GM20000 (cell line): ENCODE measurements around the gene SMIM24.

ENCODE experiments used
- DNase-seq: peaks from one replicate; pipeline ENCODE4 v3.0.0; 2012; ENCODE audit warnings: low spot score
- TF ChIP-seq, protein P1 (sequence below): IDR thresholded peaks from 2 replicates; pipeline ENCODE4 v1.5.1; 2012; ENCODE audit warnings: mild to moderate bottlenecking, control low read depth; ENCODE audit errors: extremely low read depth, missing control alignments

SMIM24 gene

DNA sequence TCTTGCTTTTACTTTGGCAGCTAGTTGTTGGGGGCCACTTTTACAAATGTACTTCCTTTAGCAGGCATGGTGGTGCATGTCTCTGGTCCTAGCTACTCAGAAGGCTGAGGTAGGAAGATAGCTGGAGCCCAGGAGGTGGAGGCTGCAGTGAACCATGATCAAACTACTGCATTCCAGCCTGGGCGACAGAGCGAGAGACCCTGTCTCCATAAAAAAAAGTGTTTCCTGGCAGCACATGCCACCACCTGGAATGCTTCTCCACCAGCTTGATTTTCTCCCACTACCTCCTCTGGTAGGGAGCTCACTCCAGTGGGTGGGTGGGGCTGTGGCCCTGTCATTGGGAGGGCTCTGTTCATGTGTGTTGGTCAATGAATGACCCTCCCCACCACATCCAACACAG lies 38.3 kb upstream of the SMIM24 start:
- TF ChIP-seq, protein P1, sequence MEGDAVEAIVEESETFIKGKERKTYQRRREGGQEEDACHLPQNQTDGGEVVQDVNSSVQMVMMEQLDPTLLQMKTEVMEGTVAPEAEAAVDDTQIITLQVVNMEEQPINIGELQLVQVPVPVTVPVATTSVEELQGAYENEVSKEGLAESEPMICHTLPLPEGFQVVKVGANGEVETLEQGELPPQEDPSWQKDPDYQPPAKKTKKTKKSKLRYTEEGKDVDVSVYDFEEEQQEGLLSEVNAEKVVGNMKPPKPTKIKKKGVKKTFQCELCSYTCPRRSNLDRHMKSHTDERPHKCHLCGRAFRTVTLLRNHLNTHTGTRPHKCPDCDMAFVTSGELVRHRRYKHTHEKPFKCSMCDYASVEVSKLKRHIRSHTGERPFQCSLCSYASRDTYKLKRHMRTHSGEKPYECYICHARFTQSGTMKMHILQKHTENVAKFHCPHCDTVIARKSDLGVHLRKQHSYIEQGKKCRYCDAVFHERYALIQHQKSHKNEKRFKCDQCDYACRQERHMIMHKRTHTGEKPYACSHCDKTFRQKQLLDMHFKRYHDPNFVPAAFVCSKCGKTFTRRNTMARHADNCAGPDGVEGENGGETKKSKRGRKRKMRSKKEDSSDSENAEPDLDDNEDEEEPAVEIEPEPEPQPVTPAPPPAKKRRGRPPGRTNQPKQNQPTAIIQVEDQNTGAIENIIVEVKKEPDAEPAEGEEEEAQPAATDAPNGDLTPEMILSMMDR = no peak
- DNase-seq = no peak

DNA sequence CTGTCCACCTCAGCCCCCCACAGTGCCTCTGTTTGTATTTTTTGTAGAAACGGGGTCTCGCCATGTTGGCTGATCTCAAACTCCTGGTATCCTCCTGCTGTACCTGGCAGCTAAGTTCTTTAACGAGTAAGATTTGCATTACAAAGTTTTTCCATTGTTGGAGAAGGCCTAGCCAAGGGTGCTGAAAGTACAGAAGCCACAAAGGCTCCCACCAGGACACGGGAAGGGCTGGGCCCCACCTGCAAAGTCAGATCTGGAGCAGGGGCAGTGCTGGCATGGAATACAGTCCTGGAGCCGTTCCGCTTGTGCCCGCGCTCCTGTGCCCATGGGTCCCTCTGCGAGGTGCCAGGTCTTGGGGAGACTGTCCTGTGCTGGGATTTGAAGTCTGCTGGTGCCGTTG lies 37.9 kb upstream of the SMIM24 start:
- no peak for DNase-seq
- TF ChIP-seq, protein P1 = no peak

DNA sequence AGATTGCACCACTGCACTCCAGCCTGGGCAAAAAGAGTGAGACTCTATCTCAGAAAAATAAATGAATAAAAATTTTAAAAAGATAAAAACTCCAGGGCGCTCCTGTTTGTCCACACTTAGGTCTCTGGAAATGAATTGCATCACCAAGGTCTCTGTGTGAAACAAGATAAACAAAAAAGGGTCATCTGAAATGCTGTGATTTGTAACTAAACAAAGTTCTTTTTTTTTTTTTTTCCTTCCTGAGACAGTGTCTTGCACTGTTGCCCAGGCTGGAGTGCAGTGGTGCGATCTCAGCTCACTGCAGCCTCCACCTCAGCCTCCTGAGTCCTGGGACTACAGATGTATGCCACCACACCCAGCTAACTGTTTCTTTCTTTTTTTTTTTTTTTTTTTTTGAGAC lies 37.3 kb upstream of the SMIM24 start:
- DNase-seq = no peak
- TF ChIP-seq, protein P1 = no peak

DNA sequence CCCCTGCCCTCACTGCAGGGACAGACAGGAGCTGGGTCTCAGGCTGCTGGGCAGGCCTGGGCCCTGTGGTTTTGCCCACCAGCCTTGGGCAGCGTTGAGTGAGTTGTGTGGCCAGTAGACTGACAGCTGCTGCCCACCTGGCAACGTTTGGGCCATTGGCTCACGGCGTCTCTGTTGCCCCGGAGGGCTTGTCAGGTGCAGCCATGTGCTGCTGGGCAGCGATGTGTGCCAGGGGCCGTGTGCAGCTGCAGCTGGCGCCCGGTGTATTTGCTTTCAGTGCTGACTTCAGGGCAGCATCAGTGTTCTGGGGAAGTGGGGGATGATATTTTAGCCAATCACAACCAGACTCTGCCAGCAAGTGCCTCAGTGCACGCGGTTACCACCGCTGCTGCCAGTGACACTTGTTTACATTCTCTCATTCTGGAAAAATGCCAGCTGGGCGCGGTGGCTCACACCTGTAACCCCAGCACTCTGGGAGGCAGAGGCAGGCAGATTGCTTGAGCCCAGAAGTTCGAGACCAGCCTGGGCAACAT lies 36.4 kb upstream of the SMIM24 start:
- TF ChIP-seq, protein P1 = no peak

DNA sequence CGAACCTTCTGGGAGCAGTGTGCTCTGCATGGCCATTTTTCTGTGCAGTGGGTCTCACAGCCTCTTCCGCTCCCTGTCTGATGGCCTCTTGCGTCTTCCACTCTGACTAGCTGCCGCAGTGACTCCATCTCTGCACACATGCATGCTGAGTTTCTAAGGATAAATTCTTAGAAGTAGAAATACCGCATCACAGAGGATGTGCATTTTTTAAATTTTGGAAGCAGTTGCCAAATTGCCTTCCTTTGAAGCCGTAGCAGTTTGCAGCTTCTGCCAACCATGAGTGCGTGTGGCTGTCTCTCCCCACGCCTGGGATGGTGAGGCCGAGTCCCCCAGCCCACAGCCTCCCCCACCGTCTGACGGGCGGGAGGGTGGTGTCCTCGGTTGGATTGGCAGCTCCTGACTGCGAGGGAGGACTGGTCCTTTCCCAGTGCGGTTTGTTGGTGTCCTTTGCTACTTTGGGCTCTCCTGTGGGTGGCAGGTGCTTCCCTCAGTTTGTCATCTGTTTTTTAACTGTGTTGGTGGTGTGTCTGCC lies 35.6 kb upstream of the SMIM24 start:
- TF ChIP-seq, protein P1 = no peak
- no peak for DNase-seq

More for the DNA sequence above, 36.4 kb upstream of the SMIM24 start:
- DNase-seq = no peak

DNA sequence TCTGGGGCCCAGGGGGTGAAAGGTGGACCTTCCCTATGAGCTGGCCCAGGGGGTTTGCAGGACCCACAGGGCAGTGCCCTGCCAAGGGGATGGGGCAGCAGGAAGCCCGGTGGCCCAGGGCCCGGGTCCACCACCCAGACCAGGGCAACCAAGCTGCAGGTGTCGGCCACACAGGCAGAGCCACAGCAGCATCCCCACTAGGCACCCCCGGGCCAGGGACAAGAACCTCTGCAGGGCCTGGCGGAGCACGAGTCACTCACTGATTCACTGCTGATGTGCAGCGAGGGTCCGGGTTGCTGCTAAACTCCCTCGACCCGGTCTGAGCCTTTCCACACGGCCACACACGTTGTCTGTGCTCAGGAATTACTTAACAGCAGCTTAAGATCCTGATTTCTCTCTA lies 34.6 kb upstream of the SMIM24 start:
- TF ChIP-seq, protein P1 = no peak
- DNase-seq = no peak

DNA sequence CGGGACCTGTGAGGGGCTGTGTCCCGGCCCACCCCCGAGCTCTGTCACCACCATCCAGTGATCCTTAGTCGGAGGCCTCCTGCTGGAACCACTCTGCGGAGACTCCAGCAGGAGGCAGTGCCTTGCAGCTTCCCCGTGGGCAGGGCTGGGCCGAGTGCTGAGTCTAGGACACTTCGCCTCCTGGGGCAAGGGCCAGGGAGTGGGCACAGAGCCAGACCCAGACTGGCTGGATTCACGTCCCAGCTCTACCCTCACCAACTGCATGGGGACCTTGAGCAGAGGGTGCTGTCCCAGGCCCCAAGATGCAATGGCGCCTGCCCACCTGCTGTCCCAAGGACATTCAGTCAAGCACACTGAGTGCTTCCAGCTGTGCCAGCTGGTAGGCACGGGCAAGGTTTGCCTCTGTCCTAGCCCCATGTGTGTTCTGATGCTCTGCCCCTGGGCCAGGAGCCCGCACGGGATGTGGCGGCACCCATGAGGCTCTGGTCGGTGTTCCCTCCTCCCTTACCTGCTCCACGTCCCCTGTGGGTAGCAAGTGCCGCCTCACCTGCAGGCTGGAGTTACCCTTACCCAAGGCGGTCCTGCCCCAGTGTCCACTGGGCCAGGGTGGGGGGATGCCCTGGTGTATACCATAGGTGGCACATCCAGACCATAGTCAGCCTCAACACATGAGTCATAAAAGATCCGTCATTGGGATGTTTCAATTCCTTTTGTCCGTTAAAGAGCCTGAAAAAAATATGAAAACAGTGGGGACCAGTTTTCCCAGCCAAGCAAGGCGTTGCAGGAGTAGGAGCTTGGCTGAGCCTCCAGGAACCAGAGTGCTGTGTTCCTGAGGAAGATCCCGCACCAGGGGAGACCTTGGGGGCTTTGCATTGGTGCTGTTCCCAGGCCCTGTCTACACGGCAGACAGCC lies 33.2 kb upstream of the SMIM24 start:
- TF ChIP-seq, protein P1 = no peak
- DNase-seq = no peak
